IMR-90 (cell line): ENCODE measurements around the gene PYGO2. TPM values are rescaled to one million over a fixed set of nuclear protein-coding genes. Genes with fewer than 3 reads are reported as not detected.

ENCODE experiments used
- ATAC-seq: fragments of 200-7000 bp; cut with Tn5 transposase; 2 replicates; pipeline ENCODE4 v1.9.1; 2020; ENCODE audit warnings: low read depth, mild to moderate bottlenecking, moderate library complexity
- BruUV-seq: library from RNA; stranded (reverse); fragments of 400-500 nt; replicated peaks from 2 replicates; lab custom pipeline; 2021; lab: Mats Ljungman, UMichigan
- CTCF ChIA-PET: fragments of 300-600 bp; formaldehyde crosslinking; extraction: SDS; loops from one replicate; lab custom pipeline; 2021; ENCODE audit warnings: antibody characterized with exemption; lab: Yijun Ruan, JAX
- POLR2A ChIA-PET: fragments of 300-600 bp; sonication (Branson Sonifier 250); formaldehyde crosslinking; loops from one replicate; lab custom pipeline; 2022; ENCODE audit warnings: antibody characterized with exemption; ENCODE audit not compliant: unreplicated experiment; lab: Charles Lee
- DNase-seq: peaks from one replicate; pipeline ENCODE4 v3.0.0; 2013
- H2AFZ ChIP-seq: replicated peaks from 2 replicates; pipeline ENCODE3; 2013; ENCODE audit warnings: low read length, mild to moderate bottlenecking; ENCODE audit not compliant: poor library complexity
- H2AK5ac ChIP-seq: 2 replicates; pipeline ENCODE4 v1.6.1; 2013; ENCODE audit warnings: low read depth, low read length, inconsistent platforms
- H2AK9ac ChIP-seq: replicated peaks from 2 replicates; pipeline ENCODE3; 2013; ENCODE audit warnings: mild to moderate bottlenecking, low read depth, low read length, moderate library complexity; ENCODE audit not compliant: poor library complexity
- H2BK120ac ChIP-seq: 2 replicates; pipeline ENCODE4 v1.6.1; 2013; ENCODE audit warnings: low read depth, low read length, inconsistent platforms
- H2BK15ac ChIP-seq: 3 replicates; pipeline ENCODE4 v1.6.1; 2013; ENCODE audit warnings: low read depth, low read length, inconsistent platforms
- H2BK20ac ChIP-seq: 2 replicates; pipeline ENCODE4 v1.6.1; 2013; ENCODE audit warnings: low read depth, mild to moderate bottlenecking, inconsistent platforms, low read length, moderate library complexity
- H2BK5ac ChIP-seq: 2 replicates; pipeline ENCODE4 v1.6.1; 2013; ENCODE audit warnings: mild to moderate bottlenecking, low read depth, low read length, inconsistent platforms; ENCODE audit not compliant: poor library complexity, severe bottlenecking
- H3K14ac ChIP-seq: replicated peaks from 2 replicates; pipeline ENCODE4 v1.6.1; 2013; ENCODE audit warnings: low read depth, low read length, inconsistent platforms
- H3K18ac ChIP-seq: 2 replicates; pipeline ENCODE4 v1.6.1; 2013; ENCODE audit warnings: low read depth, low read length, control low read depth
- H3K23ac ChIP-seq: 2 replicates; pipeline ENCODE4 v1.6.1; 2013; ENCODE audit warnings: low read depth, low read length, inconsistent platforms
- H3K27ac ChIP-seq: 2 replicates; pipeline ENCODE4 v1.5.1; 2013; ENCODE audit warnings: mild to moderate bottlenecking, control low read depth, low read length; ENCODE audit not compliant: insufficient read depth
- H3K27me3 ChIP-seq: 2 replicates; pipeline ENCODE4 v1.6.1; 2013; ENCODE audit warnings: low read length; ENCODE audit not compliant: control insufficient read depth, insufficient read depth
- H3K36me3 ChIP-seq: 2 replicates; pipeline ENCODE4 v1.6.1; 2013; ENCODE audit warnings: low read length, mixed read lengths; ENCODE audit not compliant: control insufficient read depth, insufficient read depth
- H3K4ac ChIP-seq: 2 replicates; pipeline ENCODE4 v1.6.1; 2013; ENCODE audit warnings: low read depth, low read length, inconsistent platforms
- H3K4me1 ChIP-seq: 2 replicates; pipeline ENCODE4 v1.6.1; 2013; ENCODE audit warnings: low read length, mixed read lengths; ENCODE audit not compliant: control insufficient read depth, insufficient read depth
- H3K4me2 ChIP-seq: 2 replicates; pipeline ENCODE4 v1.6.1; 2013; ENCODE audit warnings: low read depth, mild to moderate bottlenecking, control low read depth, low read length, moderate library complexity
- H3K4me3 ChIP-seq: 2 replicates; pipeline ENCODE4 v1.5.1; 2013; ENCODE audit warnings: low read depth, mild to moderate bottlenecking, control low read depth, low read length, moderate library complexity; ENCODE audit not compliant: insufficient read depth
- H3K56ac ChIP-seq: 2 replicates; pipeline ENCODE4 v1.6.1; 2013; ENCODE audit warnings: low read length, inconsistent platforms; ENCODE audit not compliant: insufficient read depth; ENCODE audit errors: extremely low read depth
- H3K79me1 ChIP-seq, 2 experiments: 2 replicates each; pipeline ENCODE4 v1.6.1; 2013; ENCODE audit warnings: low read length in 2 of 2, inconsistent platforms in 1 of 2, low read depth in 1 of 2
- H3K9ac ChIP-seq: 2 replicates; pipeline ENCODE4 v1.6.1; 2013; ENCODE audit warnings: low read depth, low read length, control low read depth
- H3K9me1 ChIP-seq: 2 replicates; pipeline ENCODE4 v1.6.1; 2013; ENCODE audit warnings: low read length, inconsistent platforms; ENCODE audit not compliant: insufficient read depth
- H3K9me3 ChIP-seq: 2 replicates; pipeline ENCODE4 v1.6.1; 2013; ENCODE audit warnings: low read length; ENCODE audit not compliant: control insufficient read depth, insufficient read depth
- H4K20me1 ChIP-seq: 2 replicates; pipeline ENCODE4 v1.6.1; 2013; ENCODE audit warnings: low read length, inconsistent platforms; ENCODE audit not compliant: insufficient read depth
- H4K5ac ChIP-seq: 2 replicates; pipeline ENCODE4 v1.6.1; 2013; ENCODE audit warnings: mild to moderate bottlenecking, low read depth, low read length, control low read depth
- H4K8ac ChIP-seq, 2 experiments: 2 replicates each; pipeline ENCODE4 v1.6.1; 2013; ENCODE audit warnings: low read depth in 2 of 2, low read length in 2 of 2, control low read depth in 1 of 2, inconsistent platforms in 1 of 2
- H4K91ac ChIP-seq: 2 replicates; pipeline ENCODE4 v1.6.1; 2013; ENCODE audit warnings: low read depth, low read length, inconsistent platforms; ENCODE audit not compliant: insufficient read depth
- BHLHE40 ChIP-seq: fragments of 150-350 bp; IDR thresholded peaks from 2 replicates; pipeline ENCODE4 v1.6.1; 2016; ENCODE audit warnings: mild to moderate bottlenecking, low read depth, low read length
- CEBPB ChIP-seq: IDR thresholded peaks from 2 replicates; pipeline ENCODE4 v1.6.1; 2012; ENCODE audit warnings: low read depth, low read length, improper control_type of control experiment
- CHD1 ChIP-seq: IDR thresholded peaks from 2 replicates; pipeline ENCODE4 v1.6.1; 2012; ENCODE audit warnings: low read depth, low read length, improper control_type of control experiment
- FOS ChIP-seq: fragments of 150-350 bp; IDR thresholded peaks from 2 replicates; pipeline ENCODE4 v1.6.1; 2016; ENCODE audit warnings: low read depth, low read length
- MAFK ChIP-seq: IDR thresholded peaks from 2 replicates; pipeline ENCODE4 v1.6.1; 2012; ENCODE audit warnings: low read depth, low read length, improper control_type of control experiment
- MAZ ChIP-seq: IDR thresholded peaks from 2 replicates; pipeline ENCODE4 v1.6.1; 2012; ENCODE audit warnings: low read depth, mild to moderate bottlenecking, low read length, improper control_type of control experiment, moderate library complexity, borderline replicate concordance
- RAD21 ChIP-seq: IDR thresholded peaks from 2 replicates; pipeline ENCODE4 v1.6.1; 2012; ENCODE audit warnings: low read length, improper control_type of control experiment
- RCOR1 ChIP-seq: IDR thresholded peaks from 2 replicates; pipeline ENCODE4 v1.6.1; 2012; ENCODE audit warnings: mild to moderate bottlenecking, low read length, improper control_type of control experiment; ENCODE audit not compliant: insufficient replicate concordance
- RFX5 ChIP-seq: IDR thresholded peaks from 2 replicates; pipeline ENCODE4 v1.8.0; 2012; ENCODE audit warnings: low read depth, mild to moderate bottlenecking, low read length, moderate library complexity
- SMC3 ChIP-seq: fragments of 150-350 bp; IDR thresholded peaks from 2 replicates; pipeline ENCODE4 v1.6.1; 2016; ENCODE audit warnings: low read depth, mild to moderate bottlenecking, antibody characterized with exemption, low read length, moderate library complexity
- whole genome bisulfite sequencing, 2 experiments: methylation state at CpG; one replicate each; pipeline versions ENCODE4 v1.1.5 to v1.1.7; 2013; ENCODE audit warnings: missing lambda C conversion rate in 2 of 2; ENCODE audit not compliant: insufficient read length in 1 of 2; ENCODE audit errors: extremely low coverage in 2 of 2; 5-methylcytosine and 5-hydroxymethylcytosine counted together
- dilution Hi-C: fragments of 300-500 bp; cut with HindIII; formaldehyde crosslinking; loops from one replicate; pipeline ENCODE4 v1.14.3; 2018; ENCODE audit warnings: low sequenced_read_pairs; ENCODE audit not compliant: unreplicated experiment
- in situ Hi-C: fragments of 300-500 bp; cut with MboI; formaldehyde crosslinking; loops from 3 replicates; pipeline ENCODE4 v1.14.3; 2019; ENCODE audit warnings: low sequenced_read_pairs, inconsistent platforms, mixed read lengths
- intact Hi-C: fragments of 100-400 bp; cut with micrococcal nuclease; formaldehyde crosslinking; loops from 2 replicates; pipeline ENCODE4 v1.10.0; 2022
- polyA plus RNA-seq, 3 experiments: library from polyadenylated mRNA; depleted of rRNA; stranded (reverse); fragments of >200 nt; gene quantifications; 2 replicates each; pipeline ENCODE4 v1.2.3, GENCODE V29; 2012; ENCODE audit warnings: low replicate concordance in 1 of 3
- total RNA-seq: library from RNA; depleted of rRNA; stranded (reverse); fragments of >200 nt; gene quantifications from 2 replicates; pipeline ENCODE4 v1.2.3, GENCODE V29; 2012
- TF ChIP-seq, protein P1 (sequence below): fragments of 150-350 bp; IDR thresholded peaks from 2 replicates; pipeline ENCODE4 v1.6.1; 2017; ENCODE audit warnings: mild to moderate bottlenecking, antibody characterized with exemption, low read length, low read depth
- TF ChIP-seq, protein P2 (sequence below): conservative IDR thresholded peaks from 2 replicates; pipeline ENCODE4 v1.5.1; 2012; ENCODE audit warnings: mild to moderate bottlenecking, low read depth, low read length, improper control_type of control experiment

PYGO2 gene
- total and polyA plus RNA-seq, 2 of the 4 experiments (the other 2 are of a cell fraction), result 5.4 to 14.8 TPM

DNA sequence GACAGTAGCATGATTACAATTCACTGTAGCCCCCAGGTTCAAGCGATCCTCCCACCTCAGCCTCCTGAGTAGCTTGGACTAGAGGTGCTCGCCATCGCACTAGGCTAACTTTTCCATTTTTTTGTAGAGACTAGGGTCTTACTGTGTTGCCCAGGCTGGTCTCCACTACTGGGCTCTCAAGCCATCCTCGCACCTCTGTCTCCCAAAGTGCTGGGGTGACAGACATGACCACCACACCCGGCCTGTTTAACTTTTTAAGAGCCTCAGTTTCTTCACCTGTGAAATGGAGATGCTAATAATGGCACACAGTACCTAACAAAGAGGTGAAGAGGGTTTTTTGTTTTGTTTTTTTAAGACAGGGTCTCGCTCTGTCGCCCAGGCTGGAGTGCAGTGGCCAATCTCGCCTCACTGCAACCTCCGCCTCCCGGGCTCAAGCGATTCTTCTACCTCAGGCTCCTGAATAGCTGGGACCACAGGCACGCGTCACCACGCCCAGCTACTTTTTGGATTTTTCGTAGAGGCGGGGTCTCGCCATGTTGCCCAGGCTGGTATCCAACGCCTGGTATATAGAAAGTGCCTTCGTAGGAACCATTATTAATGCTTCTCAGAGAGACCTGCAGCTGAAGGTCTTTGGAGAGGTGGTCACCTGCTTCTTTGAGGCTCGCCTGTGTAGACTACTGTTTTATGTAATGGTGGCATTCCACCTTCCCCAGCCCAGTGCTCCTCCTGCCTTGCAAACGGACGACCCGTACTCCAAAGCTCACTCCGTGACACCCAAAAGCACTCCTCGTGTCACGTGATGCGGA, 25.6 kb downstream of the PYGO2 start (continued):
- TF ChIP-seq, protein P1, sequence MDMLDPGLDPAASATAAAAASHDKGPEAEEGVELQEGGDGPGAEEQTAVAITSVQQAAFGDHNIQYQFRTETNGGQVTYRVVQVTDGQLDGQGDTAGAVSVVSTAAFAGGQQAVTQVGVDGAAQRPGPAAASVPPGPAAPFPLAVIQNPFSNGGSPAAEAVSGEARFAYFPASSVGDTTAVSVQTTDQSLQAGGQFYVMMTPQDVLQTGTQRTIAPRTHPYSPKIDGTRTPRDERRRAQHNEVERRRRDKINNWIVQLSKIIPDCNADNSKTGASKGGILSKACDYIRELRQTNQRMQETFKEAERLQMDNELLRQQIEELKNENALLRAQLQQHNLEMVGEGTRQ, result no peak; the same call in 1 of the 2 replicates

DNA sequence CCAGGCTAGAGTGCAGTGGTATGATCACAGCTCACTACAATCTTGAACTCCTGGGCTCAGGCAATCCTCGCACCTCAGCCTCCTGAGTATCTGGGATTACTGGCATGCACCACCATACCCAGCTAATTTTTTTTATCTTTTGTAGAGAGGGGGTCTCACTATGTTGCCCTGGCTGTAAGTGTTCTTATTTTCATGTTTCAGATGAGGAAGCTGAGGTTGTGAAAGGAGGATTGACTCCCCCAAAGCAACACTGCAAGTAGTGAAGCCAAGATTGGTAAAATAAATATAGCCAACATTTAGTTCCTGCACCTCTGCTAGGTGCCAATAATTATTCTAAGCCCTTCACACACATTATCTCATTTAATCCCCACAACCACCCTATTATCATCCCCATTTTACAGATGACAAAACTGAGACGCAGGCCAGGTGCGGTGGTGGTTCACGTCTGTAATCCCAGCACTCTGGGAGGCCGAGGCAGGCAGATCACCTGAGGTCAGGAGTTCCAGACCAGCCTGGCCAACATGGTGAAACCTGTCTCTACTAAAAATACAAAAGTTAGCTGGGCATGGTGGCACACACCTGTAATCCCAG, 27.1 kb downstream of the PYGO2 start:
- Histone ChIP-seq H3K14ac (no peak overlapping the region), H2AK5ac (no peak overlapping the region), H3K56ac (no peak overlapping the region), H4K91ac (no peak overlapping the region), H3K9me3 (no peaks in the 10 kb centered on the region), H3K4ac (no peak overlapping the region), H2AK9ac (no peak overlapping the region), H2BK5ac (no peak overlapping the region), H4K5ac (no peak overlapping the region), H3K4me3 (no peak overlapping the region), H4K20me1 (no peaks in the 10 kb centered on the region), H3K18ac (no peak overlapping the region), H3K9ac (no peak overlapping the region), H3K4me2 (no peak overlapping the region), H3K4me1 (peaks cover 2% of the 10 kb centered on the region), H4K8ac (no peak overlapping the region), H3K27ac (no peak overlapping the region), H3K23ac (no peak overlapping the region), H2AFZ (no peak overlapping the region), H3K9me1 (peaks cover 11% of the 10 kb centered on the region; the same call in 1 of the 2 replicates), H2BK20ac (no peak overlapping the region), H3K27me3 (no peaks in the 10 kb centered on the region), H3K36me3 (no peaks in the 10 kb centered on the region), H2BK120ac (no peak overlapping the region), H3K79me1 (peaks cover 0 to 14% of the 10 kb centered on the region in 2 experiments; a peak in 2 of 4 replicates), H2BK15ac (no peak overlapping the region)
- 100% methylated on average over 2 of the region's 5 CpGs; no CpG with 5 or more reads in 1 of the 2 experiments for WGBS, 2 experiments
- BruUV-seq, result no TSS peak
- POLR2A ChIA-PET, result no interaction called here
- CTCF ChIA-PET, result no interaction called here
- dilution Hi-C loops, result no loop called here
- DNase-seq (no peak), ATAC-seq (no peak)
- in situ Hi-C loops, result no loop called here
- intact Hi-C loops, result no loop called here
- TF ChIP-seq, protein P2, sequence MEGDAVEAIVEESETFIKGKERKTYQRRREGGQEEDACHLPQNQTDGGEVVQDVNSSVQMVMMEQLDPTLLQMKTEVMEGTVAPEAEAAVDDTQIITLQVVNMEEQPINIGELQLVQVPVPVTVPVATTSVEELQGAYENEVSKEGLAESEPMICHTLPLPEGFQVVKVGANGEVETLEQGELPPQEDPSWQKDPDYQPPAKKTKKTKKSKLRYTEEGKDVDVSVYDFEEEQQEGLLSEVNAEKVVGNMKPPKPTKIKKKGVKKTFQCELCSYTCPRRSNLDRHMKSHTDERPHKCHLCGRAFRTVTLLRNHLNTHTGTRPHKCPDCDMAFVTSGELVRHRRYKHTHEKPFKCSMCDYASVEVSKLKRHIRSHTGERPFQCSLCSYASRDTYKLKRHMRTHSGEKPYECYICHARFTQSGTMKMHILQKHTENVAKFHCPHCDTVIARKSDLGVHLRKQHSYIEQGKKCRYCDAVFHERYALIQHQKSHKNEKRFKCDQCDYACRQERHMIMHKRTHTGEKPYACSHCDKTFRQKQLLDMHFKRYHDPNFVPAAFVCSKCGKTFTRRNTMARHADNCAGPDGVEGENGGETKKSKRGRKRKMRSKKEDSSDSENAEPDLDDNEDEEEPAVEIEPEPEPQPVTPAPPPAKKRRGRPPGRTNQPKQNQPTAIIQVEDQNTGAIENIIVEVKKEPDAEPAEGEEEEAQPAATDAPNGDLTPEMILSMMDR, result no peak
- no peak for TF ChIP-seq RCOR1
- TF ChIP-seq RFX5, result no peak
- TF ChIP-seq CHD1, result no peak
- no peak for TF ChIP-seq MAFK
- TF ChIP-seq, protein P1, result no peak
- TF ChIP-seq SMC3, result no peak
- no peak for TF ChIP-seq RAD21
- no peak for TF ChIP-seq BHLHE40
- TF ChIP-seq CEBPB, result no peak
- no peak for TF ChIP-seq FOS
- TF ChIP-seq MAZ, result no peak
